ENCODE measurements around the gene SNN. TPM values are rescaled to one million over a fixed set of nuclear protein-coding genes. Genes with fewer than 3 reads are reported as not detected.

The SNN gene
- total RNA-seq, 4 donors from 2014 or later: 30.7 to 66.9 (median 33.6) TPM

DNA sequence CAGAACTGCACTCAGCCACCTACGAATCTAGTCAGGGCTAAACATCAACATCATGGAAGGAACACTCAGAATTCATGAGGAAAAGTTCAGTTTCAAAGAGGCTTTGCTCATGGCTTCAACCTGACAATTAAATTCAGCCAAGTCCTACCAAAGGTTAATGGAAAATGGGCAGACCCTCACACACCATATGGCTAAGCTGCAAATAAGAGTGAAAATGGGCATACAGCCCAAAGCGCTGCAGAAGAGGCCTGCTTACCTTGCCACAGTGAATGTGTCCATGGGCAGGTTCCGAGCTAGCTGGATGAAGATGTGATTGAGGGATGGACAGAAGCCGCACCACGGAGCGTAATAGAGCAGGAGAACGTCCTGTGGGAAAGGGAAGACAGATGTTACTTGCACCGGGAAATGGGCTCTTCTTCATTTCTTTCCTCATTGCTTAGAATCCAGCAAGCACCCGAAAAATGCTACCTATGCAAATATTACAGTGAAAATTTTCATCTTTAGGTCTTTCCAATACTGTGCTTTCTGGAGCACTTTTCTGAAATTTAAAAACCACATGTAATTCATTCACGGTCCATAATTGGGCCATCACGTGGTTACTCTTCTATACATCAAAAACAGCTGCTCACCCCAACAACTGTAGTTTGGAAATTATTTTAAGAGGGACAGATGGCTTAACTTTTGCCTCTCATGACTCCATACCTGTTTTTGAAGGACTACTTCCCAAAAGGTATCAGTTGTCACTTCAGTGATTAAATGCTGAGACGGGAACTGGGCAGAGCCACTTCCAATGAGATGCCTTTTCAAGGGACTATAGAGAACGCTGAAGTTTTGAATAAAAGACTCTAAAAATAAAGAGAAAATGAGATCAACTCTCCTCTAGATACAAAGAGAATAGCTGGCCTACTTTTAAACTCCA lies 19.6 kb downstream of the SNN start:
- H3K36me3 ChIP-seq: peaks cover 22 to 81% (median 61%) of the 10 kb centered on the region in 4 donors
- intact Hi-C loops (cut with DNase I): no loop called here
- no peak overlapping the region for H3K4me3 ChIP-seq
- WGBS: 82% methylated on average over 13 of the region's 13 CpGs
- no peaks in the 10 kb centered on the region for H3K27me3 ChIP-seq
- no peak for DNase-seq (ENCODE audit: extremely low spot score)
- TF ChIP-seq EP300 (IDR thresholded peaks at IDR 0.05) (no peak), POLR2A (IDR thresholded peaks at IDR 0.05; ENCODE audit: low read depth) (no peak), POLR2AphosphoS5 (IDR thresholded peaks at IDR 0.05) (no peak)
- TF ChIP-seq, protein P1, sequence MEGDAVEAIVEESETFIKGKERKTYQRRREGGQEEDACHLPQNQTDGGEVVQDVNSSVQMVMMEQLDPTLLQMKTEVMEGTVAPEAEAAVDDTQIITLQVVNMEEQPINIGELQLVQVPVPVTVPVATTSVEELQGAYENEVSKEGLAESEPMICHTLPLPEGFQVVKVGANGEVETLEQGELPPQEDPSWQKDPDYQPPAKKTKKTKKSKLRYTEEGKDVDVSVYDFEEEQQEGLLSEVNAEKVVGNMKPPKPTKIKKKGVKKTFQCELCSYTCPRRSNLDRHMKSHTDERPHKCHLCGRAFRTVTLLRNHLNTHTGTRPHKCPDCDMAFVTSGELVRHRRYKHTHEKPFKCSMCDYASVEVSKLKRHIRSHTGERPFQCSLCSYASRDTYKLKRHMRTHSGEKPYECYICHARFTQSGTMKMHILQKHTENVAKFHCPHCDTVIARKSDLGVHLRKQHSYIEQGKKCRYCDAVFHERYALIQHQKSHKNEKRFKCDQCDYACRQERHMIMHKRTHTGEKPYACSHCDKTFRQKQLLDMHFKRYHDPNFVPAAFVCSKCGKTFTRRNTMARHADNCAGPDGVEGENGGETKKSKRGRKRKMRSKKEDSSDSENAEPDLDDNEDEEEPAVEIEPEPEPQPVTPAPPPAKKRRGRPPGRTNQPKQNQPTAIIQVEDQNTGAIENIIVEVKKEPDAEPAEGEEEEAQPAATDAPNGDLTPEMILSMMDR (IDR thresholded peaks at IDR 0.05): no peak
- peaks cover 23 to 59% (median 54%) of the 10 kb centered on the region in 4 donors for H3K4me1 ChIP-seq
- H3K27ac ChIP-seq (replicated peaks in 1 of 4): peak overlapping the region; percentile 27 to 67 (median 55)
- H3K9me3 ChIP-seq: no peaks in the 10 kb centered on the region

DNA sequence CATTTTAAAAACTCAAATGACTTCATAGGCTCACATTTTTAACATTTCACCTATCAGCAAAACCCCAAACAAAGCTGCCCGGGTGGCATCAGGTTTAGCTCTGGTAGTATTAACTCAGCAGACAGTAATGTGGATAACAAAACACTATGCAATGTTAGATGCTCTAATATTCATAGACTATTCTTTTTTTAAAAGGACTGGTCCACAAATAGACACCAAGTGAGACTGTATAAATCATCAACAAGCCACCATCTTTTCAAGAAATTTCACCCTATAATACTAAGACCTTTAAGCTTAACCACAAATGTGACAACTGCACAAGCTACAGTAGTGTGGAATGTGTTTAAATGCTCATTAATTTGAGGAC lies 20.2 kb downstream of the SNN start:
- WGBS: 40% methylated on average over 1 of the region's 1 CpG
- Histone ChIP-seq H3K27ac (replicated peaks in 1 of 4) (peak overlapping the region; percentile 17 to 67 (median 52)), H3K36me3 (peaks cover 22 to 77% (median 58%) of the 10 kb centered on the region in 4 donors), H3K4me1 (peaks cover 17 to 53% (median 49%) of the 10 kb centered on the region in 4 donors), H3K4me3 (no peak overlapping the region), H3K27me3 (no peaks in the 10 kb centered on the region), H3K9me3 (no peaks in the 10 kb centered on the region)
- TF ChIP-seq EP300 (IDR thresholded peaks at IDR 0.05) (no peak), POLR2A (IDR thresholded peaks at IDR 0.05; ENCODE audit: low read depth) (no peak), POLR2AphosphoS5 (IDR thresholded peaks at IDR 0.05) (no peak)
- TF ChIP-seq, protein P1 (IDR thresholded peaks at IDR 0.05): no peak
- DNase-seq (ENCODE audit: extremely low spot score): no peak
- intact Hi-C loops (cut with DNase I): no loop called here

DNA sequence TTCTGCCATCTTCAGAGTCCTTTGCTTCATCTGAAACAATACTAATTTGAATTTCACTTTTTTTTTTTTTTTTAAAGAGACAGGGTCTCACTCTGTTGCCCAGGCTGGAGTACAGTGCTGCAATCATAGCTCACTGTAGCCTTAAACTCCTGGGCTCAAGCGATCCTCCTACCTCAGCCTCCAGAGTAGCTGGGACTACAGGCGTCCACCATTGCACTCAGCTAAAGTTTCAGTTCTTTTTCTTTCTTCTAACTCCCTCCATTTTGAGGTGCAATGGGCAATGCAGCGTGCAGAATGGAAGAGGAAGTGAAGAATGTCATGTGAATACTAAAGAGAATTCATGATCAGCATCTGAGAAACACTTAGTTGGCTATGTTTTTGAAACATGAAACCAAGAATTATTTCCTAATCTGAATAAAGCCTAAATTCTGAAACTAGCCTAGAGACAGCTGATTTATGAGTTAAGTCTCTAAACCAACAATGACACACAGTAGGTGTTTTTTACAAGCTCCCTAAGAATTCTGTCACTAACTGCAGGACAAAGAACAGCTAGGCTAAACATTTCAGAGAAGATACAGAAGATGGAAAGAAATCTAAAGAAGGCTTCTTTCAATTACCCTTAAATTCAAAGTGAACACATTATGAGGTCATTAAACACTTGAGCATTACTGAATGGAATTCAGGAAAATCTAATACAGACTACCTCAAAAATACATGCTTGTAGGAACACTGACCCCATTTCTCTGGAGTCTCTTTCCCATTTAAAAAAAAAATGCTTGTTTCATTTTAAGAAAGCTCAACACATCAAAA lies 21.0 kb downstream of the SNN start:
- DNase-seq (ENCODE audit: extremely low spot score): no peak
- Histone ChIP-seq H3K36me3 (peaks cover 22 to 70% (median 52%) of the 10 kb centered on the region in 4 donors), H3K4me1 (peaks cover 17 to 53% (median 49%) of the 10 kb centered on the region in 4 donors), H3K27ac (replicated peaks in 1 of 4) (peak overlapping the region; percentile 17 to 52 (median 37)), H3K27me3 (no peaks in the 10 kb centered on the region), H3K9me3 (no peaks in the 10 kb centered on the region), H3K4me3 (no peak overlapping the region)
- intact Hi-C loops (cut with DNase I): no loop called here
- WGBS: 89% methylated on average over 3 of the region's 3 CpGs
- TF ChIP-seq EP300 (IDR thresholded peaks at IDR 0.05): no peak

DNA sequence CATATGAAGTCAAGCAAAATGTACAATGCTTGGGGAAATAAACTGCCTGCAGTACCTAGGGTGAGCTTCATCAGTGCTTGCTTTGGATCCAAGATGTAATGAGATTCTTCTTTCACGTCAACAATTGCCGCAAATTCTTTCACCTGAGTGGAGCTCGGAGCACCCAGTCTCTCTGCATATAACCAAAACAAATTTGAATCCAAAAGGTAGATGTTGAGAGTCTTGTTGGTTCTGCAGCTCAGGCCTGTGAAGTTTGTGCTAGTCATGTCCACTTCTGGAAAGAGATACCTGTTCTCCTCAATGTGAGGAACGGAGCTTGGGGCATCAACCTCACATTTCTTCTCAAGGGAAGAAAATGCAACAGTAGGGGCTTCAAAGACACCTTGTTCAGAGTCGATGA lies 23.0 kb downstream of the SNN start:
- intact Hi-C loops (cut with DNase I): no loop called here
- DNase-seq (ENCODE audit: extremely low spot score): no peak
- Histone ChIP-seq H3K4me1 (peaks cover 17 to 43% (median 39%) of the 10 kb centered on the region in 4 donors), H3K4me3 (no peak overlapping the region), H3K27me3 (no peaks in the 10 kb centered on the region), H3K36me3 (peaks cover 22 to 66% (median 58%) of the 10 kb centered on the region in 4 donors), H3K9me3 (no peaks in the 10 kb centered on the region), H3K27ac (replicated peaks in 1 of 4) (no peak overlapping the region)
- 98% methylated on average over 5 of the region's 5 CpGs for WGBS
- TF ChIP-seq, protein P1 (IDR thresholded peaks at IDR 0.05): no peak
- no peak for TF ChIP-seq POLR2AphosphoS5 (IDR thresholded peaks at IDR 0.05)
- no peak for TF ChIP-seq EP300 (IDR thresholded peaks at IDR 0.05)

DNA sequence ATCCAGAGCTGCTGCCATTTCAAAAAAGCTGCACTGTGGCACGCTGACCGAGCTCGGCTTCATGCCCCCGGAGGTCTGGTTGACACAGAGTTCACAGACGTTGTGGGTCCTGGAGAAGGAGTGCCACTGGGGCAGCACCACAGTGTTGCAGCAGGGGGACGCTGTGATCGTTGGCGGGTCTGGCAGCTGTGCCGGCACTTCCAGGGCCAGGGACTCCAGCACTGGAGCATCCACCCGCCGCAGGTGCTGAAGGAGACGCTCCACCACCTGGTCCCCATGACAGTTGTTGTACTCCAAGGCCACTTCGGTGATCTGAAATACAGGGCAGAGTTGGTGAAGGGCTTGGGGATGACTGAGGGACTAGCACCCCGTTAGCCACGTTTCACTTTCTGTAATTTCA lies 23.5 kb downstream of the SNN start:
- Histone ChIP-seq H3K36me3 (peaks cover 27 to 68% (median 62%) of the 10 kb centered on the region in 4 donors), H3K4me3 (no peak overlapping the region), H3K9me3 (no peaks in the 10 kb centered on the region), H3K4me1 (peaks cover 17 to 38% (median 34%) of the 10 kb centered on the region in 4 donors), H3K27ac (replicated peaks in 1 of 4) (no peak overlapping the region), H3K27me3 (no peaks in the 10 kb centered on the region)
- intact Hi-C loops (cut with DNase I): no loop called here
- 91% methylated on average over 15 of the region's 15 CpGs for WGBS
- no peak for TF ChIP-seq EP300 (IDR thresholded peaks at IDR 0.05)
- TF ChIP-seq POLR2A (IDR thresholded peaks at IDR 0.05; ENCODE audit: low read depth): no peak
- TF ChIP-seq POLR2AphosphoS5 (IDR thresholded peaks at IDR 0.05): no peak
- TF ChIP-seq, protein P1 (IDR thresholded peaks at IDR 0.05): no peak
- DNase-seq (ENCODE audit: extremely low spot score): no peak
